SH-SY5Y (cell line): ENCODE measurements around the gene RABEP2.

Source experiments
- GATA2 ChIP-seq: IDR thresholded peaks from 2 replicates; pipeline ENCODE4 v1.6.1; 2011; ENCODE audit warnings: mild to moderate bottlenecking, low read depth, low read length
- GATA3 ChIP-seq: IDR thresholded peaks from 2 replicates; pipeline ENCODE4 v1.6.1; 2011; ENCODE audit warnings: low read depth, mild to moderate bottlenecking, low read length, moderate library complexity

GRCh38 chr16:28950648-28951409 lies 25.8 kb upstream of the RABEP2 start, which contains the start of gene NFATC2IP:
- TF ChIP-seq GATA3 (no peak), GATA2 (peak; percentile 92)
